Upper lobe of left lung (tissue), 4 donors: ENCODE results near the gene MYLK.

ENCODE experiments used
- CTCF ChIP-seq, 6 experiments: fragments of 450-650 bp in 4 of 6; fragments of 200-600 bp in 2 of 6; sonication (generic) in 2 of 6; IDR thresholded peaks; one replicate each; pipeline ENCODE4 v1.5.1; 2016 to 2019; ENCODE audit warnings: antibody characterized with exemption in 6 of 6
- POLR2A ChIP-seq, 4 donors: fragments of 450-650 bp; IDR thresholded peaks; one replicate each; pipeline ENCODE4 v1.5.1; 2016 to 2017; ENCODE audit warnings: antibody characterized with exemption in 4 of 4, mild to moderate bottlenecking in 2 of 4

DNA sequence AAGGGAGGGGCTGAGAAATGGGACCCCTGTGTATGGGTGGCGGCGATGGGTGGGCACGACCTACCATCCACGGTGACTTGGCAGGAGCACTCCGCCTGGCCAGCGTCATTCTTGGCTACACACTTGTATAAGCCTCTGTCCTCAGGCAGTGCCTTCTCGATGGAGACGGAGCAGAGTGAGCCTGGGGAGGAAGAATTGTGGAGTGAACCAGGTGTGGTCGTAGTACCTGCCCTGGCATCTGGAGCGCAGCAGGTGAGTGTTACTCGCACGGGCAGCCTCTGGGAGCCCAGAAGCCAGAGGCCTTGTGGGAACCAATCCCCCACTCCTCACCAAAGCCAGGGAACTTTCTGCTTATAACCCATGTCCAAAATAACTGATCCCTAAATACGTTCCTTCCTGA, 191.5 kb downstream of the MYLK start:
- TF ChIP-seq POLR2A (IDR thresholded peaks at IDR 0.05) (no peak), CTCF (IDR thresholded peaks at IDR 0.05) (no peak)
